Adrenal gland (tissue), 5 donors: ENCODE measurements around the gene PIAS1.
"Not testable (repeated sequence)": the region's sequence is repeated elsewhere in the genome, so short reads cannot be mapped to it uniquely, and the experiment has no call there.

ENCODE experiments used
- CTCF ChIP-seq, 6 experiments: fragments of 450-650 bp in 4 of 6; fragments of 200-600 bp in 2 of 6; sonication (generic) in 1 of 6; IDR thresholded peaks; 1 replicate in 5 of 6; 2 replicates in 1 of 6; pipeline versions ENCODE4 v1.5.1 to v1.8.0; 2016 to 2021; ENCODE audit warnings: antibody characterized with exemption in 6 of 6, mild to moderate bottlenecking in 2 of 6, moderate library complexity in 1 of 6
- POLR2A ChIP-seq, 2 donors: fragments of 450-650 bp; IDR thresholded peaks; one replicate each; pipeline ENCODE4 v1.6.1; 2017; ENCODE audit warnings: antibody characterized with exemption in 2 of 2, mild to moderate bottlenecking in 2 of 2, moderate library complexity in 1 of 2
- donor health status: DM: no; HTN: no; CAD: no.

- not testable (repeated sequence) for TF ChIP-seq CTCF, POLR2A (IDR thresholded peaks at IDR 0.05)
These were observed 148.9 kb downstream of the PIAS1 start for GRCh38 chr15:68202994-68203393.
